ENCODE measurements around the gene MEIG1.
"Not testable (repeated sequence)": the region's sequence is repeated elsewhere in the genome, so short reads cannot be mapped to it uniquely, and the experiment has no call there.

The MEIG1 gene

GRCh38 chr10:14995964-14996565 lies 36.9 kb downstream of the MEIG1 start:
- no peaks in the 10 kb centered on the region for H3K4me1 ChIP-seq
- H3K4me3 ChIP-seq, result no peak overlapping the region
- H3K9me3 ChIP-seq, result peaks cover 8% of the 10 kb centered on the region
- TF ChIP-seq Cebpa-rat (IDR thresholded peaks at IDR 0.05), result no peak
- no peak overlapping the region for H3K4me2 ChIP-seq
- H3K36me3 ChIP-seq, result no peaks in the 10 kb centered on the region
- H3K9ac ChIP-seq, result no peak overlapping the region
- no peaks in the 10 kb centered on the region for H3K27me3 ChIP-seq
- H3K27ac ChIP-seq, result no peak overlapping the region
- H4K20me1 ChIP-seq, result no peaks in the 10 kb centered on the region

GRCh38 chr10:15013530-15013929 lies 54.3 kb downstream of the MEIG1 start:
- H3K4me2 ChIP-seq, H3K9ac ChIP-seq, H3K4me3 ChIP-seq, H3K36me3 ChIP-seq, H3K9me3 ChIP-seq, H3K4me1 ChIP-seq, H3K27me3 ChIP-seq, H4K20me1 ChIP-seq, H3K27ac ChIP-seq: not testable (repeated sequence)

GRCh38 chr10:15015451-15015850 lies 56.3 kb downstream of the MEIG1 start:
- Histone ChIP-seq H3K9ac (no peak overlapping the region), H3K27me3 (no peaks in the 10 kb centered on the region)
- TF ChIP-seq Cebpa-rat (IDR thresholded peaks at IDR 0.05), result no peak

GRCh38 chr10:15020966-15021365 lies 61.8 kb downstream of the MEIG1 start:
- not testable (repeated sequence) for H3K36me3 ChIP-seq, H3K27me3 ChIP-seq, H3K4me1 ChIP-seq

More at GRCh38 chr10:15015451-15015850, 56.3 kb downstream of the MEIG1 start:
- H3K4me1 ChIP-seq, result no peaks in the 10 kb centered on the region
- H3K4me3 ChIP-seq, result no peak overlapping the region
- no peaks in the 10 kb centered on the region for H3K9me3 ChIP-seq
- no peak overlapping the region for H3K27ac ChIP-seq
- H4K20me1 ChIP-seq, result no peaks in the 10 kb centered on the region
- no peak overlapping the region for H3K4me2 ChIP-seq
- H3K36me3 ChIP-seq, result no peaks in the 10 kb centered on the region

More at GRCh38 chr10:15020966-15021365, 61.8 kb downstream of the MEIG1 start:
- not testable (repeated sequence) for H3K27ac ChIP-seq, H4K20me1 ChIP-seq, H3K9ac ChIP-seq, H3K4me3 ChIP-seq, H3K9me3 ChIP-seq, H3K4me2 ChIP-seq

Measured in BLaER1 (cell line).